Measurements from ENCODE around the gene COL8A2. TPM values are rescaled to one million over a fixed set of nuclear protein-coding genes. Genes with fewer than 3 reads are reported as not detected.
A peak's percentile ranks its signal among the peaks of the same experiment; 100 is the strongest.

The COL8A2 gene
- total RNA-seq, 1 donor from 2014 or later = 16.2 TPM

DNA sequence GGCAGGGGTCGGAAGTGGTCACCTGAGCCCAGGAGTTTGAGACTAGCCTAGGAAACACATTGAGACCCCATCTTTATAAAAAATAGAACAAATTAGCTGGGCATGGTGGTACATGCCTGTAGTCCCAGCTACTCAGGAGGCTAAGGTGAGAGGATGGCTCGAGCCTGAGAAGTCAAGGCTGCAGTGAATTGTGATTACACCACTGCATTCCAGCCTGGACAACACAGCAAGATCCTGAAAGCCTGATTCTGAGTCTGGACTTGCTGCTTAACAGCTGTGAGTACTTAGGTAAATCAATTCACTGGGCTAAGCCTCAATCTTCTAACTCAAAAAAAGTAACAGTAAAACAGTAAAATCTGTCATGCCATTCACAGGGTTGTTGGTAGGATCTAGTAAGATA lies 19.4 kb upstream of the COL8A2 start:
- Histone ChIP-seq H3K27ac (no peak overlapping the region), H3K9me3 (no peaks in the 10 kb centered on the region), H3K4me3 (no peak overlapping the region), H3K4me1 (peaks cover 19% of the 10 kb centered on the region), H3K36me3 (peaks cover 8% of the 10 kb centered on the region), H3K27me3 (no peaks in the 10 kb centered on the region)
- ATAC-seq = no peak
- intact Hi-C loops (cut with DNase I) = no loop called here
- TF ChIP-seq, protein P1, sequence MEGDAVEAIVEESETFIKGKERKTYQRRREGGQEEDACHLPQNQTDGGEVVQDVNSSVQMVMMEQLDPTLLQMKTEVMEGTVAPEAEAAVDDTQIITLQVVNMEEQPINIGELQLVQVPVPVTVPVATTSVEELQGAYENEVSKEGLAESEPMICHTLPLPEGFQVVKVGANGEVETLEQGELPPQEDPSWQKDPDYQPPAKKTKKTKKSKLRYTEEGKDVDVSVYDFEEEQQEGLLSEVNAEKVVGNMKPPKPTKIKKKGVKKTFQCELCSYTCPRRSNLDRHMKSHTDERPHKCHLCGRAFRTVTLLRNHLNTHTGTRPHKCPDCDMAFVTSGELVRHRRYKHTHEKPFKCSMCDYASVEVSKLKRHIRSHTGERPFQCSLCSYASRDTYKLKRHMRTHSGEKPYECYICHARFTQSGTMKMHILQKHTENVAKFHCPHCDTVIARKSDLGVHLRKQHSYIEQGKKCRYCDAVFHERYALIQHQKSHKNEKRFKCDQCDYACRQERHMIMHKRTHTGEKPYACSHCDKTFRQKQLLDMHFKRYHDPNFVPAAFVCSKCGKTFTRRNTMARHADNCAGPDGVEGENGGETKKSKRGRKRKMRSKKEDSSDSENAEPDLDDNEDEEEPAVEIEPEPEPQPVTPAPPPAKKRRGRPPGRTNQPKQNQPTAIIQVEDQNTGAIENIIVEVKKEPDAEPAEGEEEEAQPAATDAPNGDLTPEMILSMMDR (IDR thresholded peaks at IDR 0.05) = no peak
- DNase-seq = no peak

DNA sequence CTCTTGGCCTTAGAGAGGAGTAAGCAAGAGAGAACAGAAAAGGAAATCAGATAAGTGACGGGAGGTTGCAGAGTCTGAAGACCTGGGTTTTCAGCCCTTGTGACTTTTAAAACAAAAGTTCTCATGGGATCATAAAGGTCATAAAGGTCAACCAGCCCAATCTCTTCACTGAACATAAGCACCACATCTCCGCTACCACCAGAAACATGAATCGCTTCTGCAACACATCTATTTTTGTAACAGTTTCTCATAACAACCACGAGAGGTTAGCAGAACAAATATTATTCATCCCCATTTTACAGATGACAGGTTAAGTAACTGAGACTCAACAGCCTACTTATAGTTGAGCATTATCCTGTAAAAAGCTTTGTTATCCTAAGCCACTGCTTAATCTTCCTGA lies 18.4 kb upstream of the COL8A2 start:
- no peaks in the 10 kb centered on the region for H3K9me3 ChIP-seq
- intact Hi-C loops (cut with DNase I) = no loop called here
- H3K27me3 ChIP-seq = no peaks in the 10 kb centered on the region
- no peak overlapping the region for H3K4me3 ChIP-seq
- peaks cover 17% of the 10 kb centered on the region for H3K36me3 ChIP-seq
- TF ChIP-seq, protein P1 (IDR thresholded peaks at IDR 0.05) = no peak
- no peak for ATAC-seq
- H3K4me1 ChIP-seq = peaks cover 19% of the 10 kb centered on the region
- no peak overlapping the region for H3K27ac ChIP-seq
- no peak for DNase-seq

DNA sequence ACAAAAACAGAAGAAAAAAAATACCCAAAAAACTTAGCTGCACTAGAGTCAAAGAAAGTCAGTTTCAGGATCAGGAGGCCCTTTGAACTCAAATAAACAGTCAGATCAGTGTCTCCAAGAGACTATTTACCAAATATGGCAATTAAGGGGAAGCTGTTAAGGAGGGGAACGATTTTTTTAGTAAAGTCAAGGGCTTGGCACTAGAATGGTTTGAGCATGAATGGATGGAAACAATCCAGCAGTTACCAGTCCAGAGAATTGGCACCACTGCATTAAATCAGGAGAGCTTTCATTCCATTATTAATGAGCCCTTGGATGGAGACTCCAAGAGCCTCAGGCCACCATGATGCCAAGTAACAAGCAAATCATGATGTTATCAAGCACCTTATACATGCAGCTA lies 17.1 kb upstream of the COL8A2 start:
- intact Hi-C loops (cut with DNase I) = no loop called here
- no peak for ATAC-seq

DNA sequence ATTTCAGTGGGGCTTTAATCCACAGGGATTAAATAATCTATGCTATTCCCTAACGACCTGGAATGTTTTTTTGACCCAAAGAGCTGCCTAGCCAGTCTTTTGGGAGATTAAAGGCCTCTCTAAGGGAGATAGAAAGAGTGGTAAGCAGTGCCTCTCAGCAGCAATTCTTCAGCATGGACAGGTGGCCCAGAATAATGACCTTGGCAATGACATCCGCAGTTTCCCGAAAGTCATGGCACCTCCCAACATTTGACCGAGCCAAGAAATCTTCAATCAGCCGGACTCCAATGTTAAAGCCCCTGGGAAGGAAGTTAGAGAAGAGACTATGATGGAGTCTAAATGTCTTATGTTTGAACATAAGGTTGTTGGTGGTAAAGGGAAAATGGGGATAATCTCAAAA lies 14.5 kb upstream of the COL8A2 start:
- TF ChIP-seq, protein P1 (IDR thresholded peaks at IDR 0.05) = no peak
- Histone ChIP-seq H3K27me3 (no peaks in the 10 kb centered on the region), H3K36me3 (peaks cover 39% of the 10 kb centered on the region), H3K4me1 (peaks cover 33% of the 10 kb centered on the region), H3K27ac (no peak overlapping the region), H3K9me3 (no peaks in the 10 kb centered on the region), H3K4me3 (no peak overlapping the region)
- ATAC-seq (no peak), DNase-seq (no peak)
- intact Hi-C loops (cut with DNase I) = no loop called here

More for the DNA sequence above, 17.1 kb upstream of the COL8A2 start:
- H3K27ac ChIP-seq = no peak overlapping the region
- H3K27me3 ChIP-seq = no peaks in the 10 kb centered on the region
- TF ChIP-seq, protein P1 (IDR thresholded peaks at IDR 0.05) = no peak
- no peak for DNase-seq
- no peak overlapping the region for H3K4me3 ChIP-seq
- H3K4me1 ChIP-seq = peaks cover 9% of the 10 kb centered on the region
- H3K9me3 ChIP-seq = no peaks in the 10 kb centered on the region
- H3K36me3 ChIP-seq = peaks cover 30% of the 10 kb centered on the region

DNA sequence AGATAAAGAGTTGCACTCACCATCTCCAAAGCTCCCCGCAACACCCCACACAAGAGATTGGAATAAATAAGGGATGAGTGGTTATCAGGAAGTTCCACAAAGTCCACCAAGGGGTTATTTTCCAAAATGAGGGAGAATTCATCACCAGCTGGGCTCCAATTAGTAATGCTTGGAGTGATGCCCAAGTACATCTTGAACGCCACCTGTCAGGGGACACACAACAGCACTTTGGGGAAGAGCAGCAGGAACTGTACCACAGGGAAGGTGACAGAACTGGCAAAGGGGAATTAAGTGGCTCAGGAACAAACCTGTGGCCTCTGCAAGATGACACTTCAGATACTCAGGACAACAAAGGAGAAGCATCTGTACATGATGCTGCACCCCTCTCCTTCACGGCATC lies 12.8 kb upstream of the COL8A2 start:
- DNase-seq (no peak), ATAC-seq (no peak)
- H3K27ac ChIP-seq = no peak overlapping the region
- H3K4me3 ChIP-seq = no peak overlapping the region
- peaks cover 39% of the 10 kb centered on the region for H3K36me3 ChIP-seq
- intact Hi-C loops (cut with DNase I) = no loop called here
- H3K9me3 ChIP-seq = no peaks in the 10 kb centered on the region
- H3K4me1 ChIP-seq = peaks cover 34% of the 10 kb centered on the region
- TF ChIP-seq, protein P1 (IDR thresholded peaks at IDR 0.05) = no peak
- no peaks in the 10 kb centered on the region for H3K27me3 ChIP-seq

DNA sequence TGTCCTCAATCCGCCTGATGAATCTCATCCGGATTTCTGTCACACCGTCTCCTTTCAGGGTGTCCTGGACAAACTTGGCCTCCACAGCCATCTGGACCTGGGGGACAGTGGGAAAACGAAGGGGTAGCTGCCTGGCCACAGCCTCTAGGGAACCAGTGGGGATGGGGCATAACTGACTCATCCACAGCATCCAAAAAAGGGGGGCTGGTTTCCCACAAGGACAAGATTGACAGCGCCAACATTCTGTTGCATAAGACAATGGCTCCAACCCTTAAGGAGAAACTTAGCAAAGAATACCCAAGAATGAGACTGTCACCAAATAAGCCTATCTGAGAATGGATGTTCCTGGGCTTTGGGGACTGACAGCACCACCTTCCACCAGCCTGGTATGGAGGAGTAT lies 12.2 kb upstream of the COL8A2 start:
- no peaks in the 10 kb centered on the region for H3K9me3 ChIP-seq
- peaks cover 34% of the 10 kb centered on the region for H3K4me1 ChIP-seq
- H3K27me3 ChIP-seq = no peaks in the 10 kb centered on the region
- ATAC-seq (no peak), DNase-seq (no peak)
- H3K36me3 ChIP-seq = peaks cover 39% of the 10 kb centered on the region
- intact Hi-C loops (cut with DNase I) = no loop called here
- peak overlapping the region; percentile 47 for H3K27ac ChIP-seq
- no peak overlapping the region for H3K4me3 ChIP-seq
- TF ChIP-seq, protein P1 (IDR thresholded peaks at IDR 0.05) = no peak
